Spleen (tissue), 7 donors: Measurements from ENCODE around the gene DIDO1.

ENCODE experiments used
- CTCF ChIP-seq, 11 experiments: fragments of 200-600 bp in 7 of 11; fragments of 450-650 bp in 4 of 11; sonication (generic) in 4 of 11; IDR thresholded peaks in 8 of 11; conservative IDR thresholded peaks in 3 of 11; 1 replicate in 7 of 11; 2 replicates in 4 of 11; pipeline versions ENCODE4 v1.4.0 to v1.8.0; 2016 to 2021; ENCODE audit warnings: antibody characterized with exemption in 11 of 11, inconsistent platforms in 4 of 11, mild to moderate bottlenecking in 1 of 11
- POLR2AphosphoS5 ChIP-seq, 3 donors: sonication (generic); formaldehyde crosslinking; IDR thresholded peaks; one replicate each; pipeline ENCODE4 v1.5.1; 2017; ENCODE audit warnings: antibody characterized with exemption in 3 of 3
- donor health status: DM: no; HTN: no; CAD: no; lungs with moderate emphysema.
- donor health status: DM: no; HTN: no; CAD: no.
- donor health status: DM: no; HTN: no; CAD: no.

- TF ChIP-seq CTCF (IDR thresholded peaks at IDR 0.05 in 8 of 11, conservative IDR thresholded peaks at IDR 0.05 in 3 of 11) (no peak), POLR2AphosphoS5 (IDR thresholded peaks at IDR 0.05) (no peak)
These were observed 15.5 kb upstream of the DIDO1 start for GRCh38 chr20:62941792-62942191.
